GM19395 (cell line): ENCODE data around the gene HECTD2.
"Not testable (repeated sequence)": the region's sequence is repeated elsewhere in the genome, so short reads cannot be mapped to it uniquely, and the experiment has no call there.

Source experiments
- ATAC-seq: cut with Tn5 transposase; IDR thresholded peaks from one replicate; pipeline ENCODE4 v1.9.1; 2021; ENCODE audit warnings: mild to moderate bottlenecking, moderate library complexity; ENCODE audit not compliant: unreplicated experiment

The HECTD2 gene

GRCh38 chr10:91410638-91411371, 661 bp downstream of the HECTD2 start:
- peak; percentile 4 for ATAC-seq

- ATAC-seq, result no peak
These were observed 1.5 kb downstream of the HECTD2 start for GRCh38 chr10:91411621-91412020.

GRCh38 chr10:91412354-91413087, 2.4 kb downstream of the HECTD2 start:
- ATAC-seq, result no peak

GRCh38 chr10:91415816-91416215, 5.7 kb downstream of the HECTD2 start:
- no peak for ATAC-seq

- ATAC-seq, result no peak
These were observed 6.3 kb downstream of the HECTD2 start for GRCh38 chr10:91416339-91416855.

- ATAC-seq, result no peak
These were observed 8.3 kb downstream of the HECTD2 start for GRCh38 chr10:91418416-91418815.

- no peak for ATAC-seq
These were observed 10.7 kb downstream of the HECTD2 start for GRCh38 chr10:91420868-91421267.

GRCh38 chr10:91422915-91423314, 12.8 kb downstream of the HECTD2 start:
- ATAC-seq, result no peak

GRCh38 chr10:91424016-91424415, 13.9 kb downstream of the HECTD2 start:
- no peak for ATAC-seq

GRCh38 chr10:91432175-91432574, 22.0 kb downstream of the HECTD2 start:
- ATAC-seq, result no peak

- ATAC-seq, result no peak
These were observed 23.5 kb downstream of the HECTD2 start for GRCh38 chr10:91433620-91434019.

GRCh38 chr10:91434041-91434440, 23.9 kb downstream of the HECTD2 start:
- ATAC-seq, result no peak

- ATAC-seq, result no peak
These were observed 25.1 kb downstream of the HECTD2 start for GRCh38 chr10:91435241-91435640.

GRCh38 chr10:91438228-91438627, 28.1 kb downstream of the HECTD2 start:
- not testable (repeated sequence) for ATAC-seq

GRCh38 chr10:91444211-91445182, 34.4 kb downstream of the HECTD2 start:
- ATAC-seq, result no peak

GRCh38 chr10:91452063-91452462, 41.9 kb downstream of the HECTD2 start:
- ATAC-seq, result no peak

GRCh38 chr10:91453535-91453934, 43.4 kb downstream of the HECTD2 start:
- no peak for ATAC-seq

- not testable (repeated sequence) for ATAC-seq
These were observed 45.0 kb downstream of the HECTD2 start for GRCh38 chr10:91455135-91455534.

- no peak for ATAC-seq
These were observed 50.5 kb downstream of the HECTD2 start for GRCh38 chr10:91460681-91461080.

- no peak for ATAC-seq
These were observed 52.3 kb downstream of the HECTD2 start for GRCh38 chr10:91462423-91462822.

- ATAC-seq, result no peak
These were observed 54.4 kb downstream of the HECTD2 start for GRCh38 chr10:91464500-91464899.
